Renal pelvis (tissue), 4 donors: ENCODE data around the gene GAREM2. TPM values are rescaled to one million over a fixed set of nuclear protein-coding genes. Genes with fewer than 3 reads are reported as not detected.

Experiments used
- DNase-seq: peaks from one replicate; pipeline ENCODE4 v3.0.0-alpha.2; 2013
- polyA plus RNA-seq, 3 donors: library from polyadenylated mRNA; unstranded; fragments of 120-200 nt; gene quantifications; one replicate each; pipeline ENCODE4 v1.2.1, GENCODE V29; 2013; ENCODE audit not compliant: insufficient read length in 3 of 3

The GAREM2 gene
- polyA plus RNA-seq, 3 donors: 6.3 to 9.3 (median 8.3) TPM

- DNase-seq: no peak
These were observed 56.7 kb downstream of the GAREM2 start for GRCh38 chr2:26229595-26229994.

DNA sequence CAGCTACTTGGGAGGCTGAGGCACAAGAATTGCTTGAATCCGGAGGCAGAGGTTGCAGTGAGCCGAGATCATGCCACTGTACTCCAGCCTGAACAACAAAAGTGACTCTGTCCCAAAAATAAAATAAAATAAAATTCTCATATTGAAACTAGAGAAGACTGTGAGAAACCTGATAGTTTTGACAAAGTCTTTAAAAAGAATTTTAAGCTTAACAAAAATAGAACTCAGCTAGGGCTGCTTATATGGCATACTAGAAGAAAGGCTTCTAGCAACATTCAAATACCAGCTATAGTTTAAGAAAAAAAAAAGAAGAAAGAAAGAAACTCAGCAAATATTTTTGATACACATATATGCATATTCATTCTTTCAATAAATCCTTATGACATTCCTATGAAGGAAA is 57.9 kb downstream of the GAREM2 start:
- DNase-seq: no peak

DNA sequence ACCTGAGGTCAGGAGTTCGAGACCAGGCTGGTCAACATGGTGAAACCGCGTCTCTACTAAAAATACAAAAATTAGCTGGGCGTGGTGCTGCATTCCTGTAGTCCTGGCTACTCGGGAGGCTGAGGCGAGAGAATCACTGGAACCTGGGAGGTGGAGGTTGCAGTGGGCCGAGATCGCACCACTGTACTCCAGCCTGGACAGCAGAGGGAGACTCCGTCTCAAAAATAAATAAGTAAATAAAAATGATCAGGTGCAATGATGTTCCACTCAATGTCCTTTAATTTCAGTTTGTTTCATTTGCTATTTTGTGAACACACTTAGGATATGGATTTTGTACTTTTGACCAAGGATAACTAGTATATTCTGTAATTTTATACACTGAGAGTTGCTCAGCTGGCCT is 62.2 kb downstream of the GAREM2 start:
- DNase-seq: no peak

- DNase-seq: no peak
These were observed 65.0 kb downstream of the GAREM2 start for GRCh38 chr2:26237868-26238267.

DNA sequence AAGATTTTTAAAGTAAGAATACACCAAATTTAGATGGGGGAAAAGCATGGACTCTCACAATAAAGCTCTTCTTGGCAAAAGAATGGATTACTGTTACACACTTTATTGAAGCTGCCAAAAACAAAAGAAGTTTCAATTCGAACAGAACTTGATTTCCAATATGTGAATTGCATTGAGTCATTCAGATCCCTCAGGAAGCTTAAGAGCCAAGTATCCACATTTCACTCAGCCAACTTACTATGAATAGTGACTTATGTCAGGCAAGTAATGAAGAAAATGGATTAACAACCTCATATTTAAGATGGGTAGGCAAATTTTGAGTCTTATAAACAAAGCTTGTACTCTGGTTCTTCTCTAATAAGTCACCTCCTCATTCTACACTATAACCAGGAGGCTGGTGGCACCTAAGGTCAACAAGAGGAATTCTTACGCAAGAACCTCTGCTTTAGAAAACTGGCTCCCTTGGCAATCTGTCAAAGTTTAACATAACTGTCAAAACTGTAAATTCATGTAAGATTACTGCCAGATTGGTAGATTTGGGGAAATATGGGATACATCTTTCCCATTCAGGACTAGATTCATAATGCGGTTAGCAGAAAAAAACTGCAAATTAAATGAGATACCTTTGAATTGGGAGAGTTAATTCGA is 65.5 kb downstream of the GAREM2 start:
- no peak for DNase-seq

Other genes starting within 250 kb of the GAREM2 start
- 10 to 100 TPM; 16.0 to 19.1 (median 19.1) TPM for gene KIF3C, start 190.6 kb upstream of the GAREM2 start, polyA plus RNA-seq
- 100 to 1,000 TPM; 110 to 146 (median 141) TPM for gene RAB10, start 139.0 kb upstream of the GAREM2 start, polyA plus RNA-seq
- 100 to 1,000 TPM; 199 to 235 (median 218) TPM for gene HADHA, start 71.5 kb downstream of the GAREM2 start, polyA plus RNA-seq
- gene HADHB, start 71.9 kb downstream of the GAREM2 start, polyA plus RNA-seq: 100 to 1,000 TPM; 142 to 160 (median 158) TPM
- gene SELENOI, start 173.1 kb downstream of the GAREM2 start, polyA plus RNA-seq: 10 to 100 TPM; 17.2 to 24.0 (median 22.5) TPM
- 1 to 10 TPM; 2.7 to 3.7 (median 3.5) TPM for gene ADGRF3, start 173.7 kb downstream of the GAREM2 start, polyA plus RNA-seq
- 1 to 10 TPM; 1.8 to 4.6 (median 2.1) TPM for gene DRC1, start 228.8 kb downstream of the GAREM2 start, polyA plus RNA-seq